Measurements from ENCODE around the gene YIPF3. TPM values are rescaled to one million over a fixed set of nuclear protein-coding genes. Genes with fewer than 3 reads are reported as not detected.

The YIPF3 gene
- total and polyA plus RNA-seq, 8 donors, result 101 to 137 (median 130) TPM

GRCh38 chr6:43517505-43518357 lies 1.0 kb upstream of the YIPF3 start:
- peak overlapping the region; percentile 73 to 96 for H3K4me3 ChIP-seq
- H3K27ac ChIP-seq, result peak overlapping the region in 1 of 2 donors; percentile 90
- peaks cover 29 to 49% of the 10 kb centered on the region in 2 donors for H3K4me1 ChIP-seq
- peaks cover 0 to 68% of the 10 kb centered on the region in 2 donors for H3K36me3 ChIP-seq
- H3K9me3 ChIP-seq, result no peaks in the 10 kb centered on the region
- no peaks in the 10 kb centered on the region for H3K27me3 ChIP-seq
- ATAC-seq, result peak; percentile 2
- no peak for TF ChIP-seq CTCF (IDR thresholded peaks at IDR 0.05)
- no peak for DNase-seq
- intact Hi-C loops (cut with DNase I), result no loop called here

GRCh38 chr6:43516367-43516696 lies 394 bp downstream of the YIPF3 start:
- Histone ChIP-seq H3K27ac (peak overlapping the region; percentile 85 to 90), H3K36me3 (peaks cover 0 to 68% of the 10 kb centered on the region in 2 donors)

GRCh38 chr6:43515808-43516207 lies 918 bp downstream of the YIPF3 start:
- no peak for TF ChIP-seq CTCF (IDR thresholded peaks at IDR 0.05)
- Histone ChIP-seq H3K4me1 (peaks cover 31 to 59% of the 10 kb centered on the region in 2 donors), H3K36me3 (peaks cover 0 to 68% of the 10 kb centered on the region in 2 donors), H3K9me3 (no peaks in the 10 kb centered on the region), H3K27me3 (no peaks in the 10 kb centered on the region), H3K4me3 (peak overlapping the region; percentile 73 to 96), H3K27ac (peak overlapping the region; percentile 85 to 90)
- intact Hi-C loops (cut with DNase I), result no loop called here
- ATAC-seq, result no peak
- DNase-seq, result no peak

More at GRCh38 chr6:43516367-43516696, 394 bp downstream of the YIPF3 start:
- no peak for TF ChIP-seq CTCF (IDR thresholded peaks at IDR 0.05)
- H3K4me1 ChIP-seq, result peaks cover 29 to 57% of the 10 kb centered on the region in 2 donors
- no peaks in the 10 kb centered on the region for H3K9me3 ChIP-seq
- peak overlapping the region; percentile 73 to 96 for H3K4me3 ChIP-seq
- no peaks in the 10 kb centered on the region for H3K27me3 ChIP-seq
- ATAC-seq, result no peak
- intact Hi-C loops (cut with DNase I), result no loop called here
- no peak for DNase-seq

GRCh38 chr6:43511824-43512415 lies 4.8 kb downstream of the YIPF3 start:
- TF ChIP-seq CTCF (IDR thresholded peaks at IDR 0.05), result no peak
- no peak overlapping the region for H3K4me3 ChIP-seq
- DNase-seq (no peak), ATAC-seq (no peak)
- intact Hi-C loops (cut with DNase I), result no loop called here
- H3K27ac ChIP-seq, result no peak overlapping the region
- H3K4me1 ChIP-seq, result peaks cover 29 to 64% of the 10 kb centered on the region in 2 donors
- H3K27me3 ChIP-seq, result peaks cover 0 to 31% of the 10 kb centered on the region in 2 donors
- peaks cover 0 to 53% of the 10 kb centered on the region in 2 donors for H3K36me3 ChIP-seq
- no peaks in the 10 kb centered on the region for H3K9me3 ChIP-seq

GRCh38 chr6:43510827-43511163 lies 5.9 kb downstream of the YIPF3 start:
- DNase-seq, result no peak
- intact Hi-C loops (cut with DNase I), result no loop called here
- H3K36me3 ChIP-seq, result peaks cover 0 to 57% of the 10 kb centered on the region in 2 donors
- no peaks in the 10 kb centered on the region for H3K9me3 ChIP-seq
- H3K4me1 ChIP-seq, result peaks cover 26 to 65% of the 10 kb centered on the region in 2 donors
- H3K27me3 ChIP-seq, result peaks cover 0 to 31% of the 10 kb centered on the region in 2 donors
- TF ChIP-seq CTCF (IDR thresholded peaks at IDR 0.05), result no peak
- peak overlapping the region; percentile 60 to 69 for H3K4me3 ChIP-seq
- H3K27ac ChIP-seq, result peak overlapping the region in 1 of 2 donors; percentile 40
- peak; percentile 15 for ATAC-seq
